ENCODE results near the gene ARHGAP6. TPM values are rescaled to one million over a fixed set of nuclear protein-coding genes. Genes with fewer than 3 reads are reported as not detected.

Gene ARHGAP6
- total and polyA plus RNA-seq, 2 experiments from 2014 or later, result 0.08 to 0.54 TPM

GRCh38 chrX:11376163-11376562 lies 289.6 kb downstream of the ARHGAP6 start:
- Histone ChIP-seq H3K9me3 (ENCODE audit: low read depth) (no peaks in the 10 kb centered on the region), H3K79me2 (ENCODE audit: insufficient read depth) (no peaks in the 10 kb centered on the region), H3K27me3 (replicated peaks; ENCODE audit: insufficient read depth) (no peaks in the 10 kb centered on the region), H3K9me2 (ENCODE audit: insufficient read depth) (no peaks in the 10 kb centered on the region), H3K9ac (no peak overlapping the region), H3K4me1 (ENCODE audit: insufficient read depth) (peaks cover 10% of the 10 kb centered on the region; the same call in 1 of the 2 replicates), H3K36me3 (ENCODE audit: low read depth) (no peaks in the 10 kb centered on the region), H3K27ac (no peak overlapping the region), H3K4me2 (ENCODE audit: unreplicated experiment) (no peak overlapping the region), H3K4me3 (no peak overlapping the region), H3F3A (ENCODE audit: insufficient read depth) (no peaks in the 10 kb centered on the region; the same call in 1 of the 2 replicates), H4K20me1 (ENCODE audit: insufficient read depth) (no peaks in the 10 kb centered on the region), H2AFZ (no peak overlapping the region)
- in situ Hi-C loops (cut with MboI), result loop anchor here (25.0 kb wide), 2 partner anchors 136 to 214 kb away; no protein-coding TSS in a partner anchor
- TF ChIP-seq EZH2 (IDR thresholded peaks at IDR 0.05; ENCODE audit: insufficient read depth, poor library complexity, severe bottlenecking) (no peak), EZH2phosphoT487 (IDR thresholded peaks at IDR 0.05; ENCODE audit: insufficient read depth, low read depth) (no peak)
- DNase-seq, result no peak

GRCh38 chrX:11375614-11376119 lies 290.1 kb downstream of the ARHGAP6 start:
- no peak for DNase-seq
- Histone ChIP-seq H3K9ac (no peak overlapping the region), H3K27ac (no peak overlapping the region), H3K79me2 (ENCODE audit: insufficient read depth) (no peaks in the 10 kb centered on the region), H3K4me2 (ENCODE audit: unreplicated experiment) (no peak overlapping the region), H2AFZ (no peak overlapping the region), H3F3A (ENCODE audit: insufficient read depth) (no peaks in the 10 kb centered on the region; the same call in 1 of the 2 replicates), H3K9me3 (ENCODE audit: low read depth) (no peaks in the 10 kb centered on the region), H3K9me2 (ENCODE audit: insufficient read depth) (no peaks in the 10 kb centered on the region), H3K4me1 (ENCODE audit: insufficient read depth) (peaks cover 10% of the 10 kb centered on the region; the same call in 1 of the 2 replicates), H3K36me3 (ENCODE audit: low read depth) (no peaks in the 10 kb centered on the region), H3K4me3 (no peak overlapping the region), H4K20me1 (ENCODE audit: insufficient read depth) (no peaks in the 10 kb centered on the region), H3K27me3 (replicated peaks; ENCODE audit: insufficient read depth) (no peaks in the 10 kb centered on the region)
- no peak for TF ChIP-seq EZH2 (IDR thresholded peaks at IDR 0.05; ENCODE audit: insufficient read depth, poor library complexity, severe bottlenecking)
- TF ChIP-seq EZH2phosphoT487 (IDR thresholded peaks at IDR 0.05; ENCODE audit: insufficient read depth, low read depth), result no peak
- whole genome bisulfite sequencing, 2 experiments (ENCODE audit: low coverage in 1 of 2, low lambda C conversion rate in 2 of 2, missing lambda C conversion rate in 2 of 2), result 100% methylated on average over 1 of the region's 1 CpG
- in situ Hi-C loops (cut with MboI), result loop anchor here (25.0 kb wide), 2 partner anchors 137 to 213 kb away; no protein-coding TSS in a partner anchor

- no peaks in the 10 kb centered on the region for H3K27me3 ChIP-seq (replicated peaks; ENCODE audit: insufficient read depth)
- no peak overlapping the region for H2AFZ ChIP-seq
- no peak overlapping the region for H3K4me3 ChIP-seq
- no peak overlapping the region for H3K4me2 ChIP-seq (ENCODE audit: unreplicated experiment)
- H3K4me1 ChIP-seq (ENCODE audit: insufficient read depth), result 0 out of 2 replicates have a peak, but pooled peaks cover under 1% of the 10 kb centered on the region
- no peaks in the 10 kb centered on the region for H3K36me3 ChIP-seq (ENCODE audit: low read depth)
- H3F3A ChIP-seq (ENCODE audit: insufficient read depth), result no peaks in the 10 kb centered on the region
- in situ Hi-C loops (cut with MboI), result no loop called here
- H3K9me3 ChIP-seq (ENCODE audit: low read depth), result no peaks in the 10 kb centered on the region
- H3K27ac ChIP-seq, result no peak overlapping the region
- no peaks in the 10 kb centered on the region for H3K9me2 ChIP-seq (ENCODE audit: insufficient read depth)
- no peaks in the 10 kb centered on the region for H3K79me2 ChIP-seq (ENCODE audit: insufficient read depth)
- H3K9ac ChIP-seq, result no peak overlapping the region
- no peak for DNase-seq
- WGBS, 2 experiments (ENCODE audit: low coverage in 1 of 2, low lambda C conversion rate in 2 of 2, missing lambda C conversion rate in 2 of 2), result 83 to 87% methylated on average over 2 of the region's 2 CpGs
- TF ChIP-seq EZH2phosphoT487 (IDR thresholded peaks at IDR 0.05; ENCODE audit: insufficient read depth, low read depth), result no peak
- no peaks in the 10 kb centered on the region for H4K20me1 ChIP-seq (ENCODE audit: insufficient read depth)
Measured at GRCh38 chrX:11374570-11374969, 291.1 kb downstream of the ARHGAP6 start.

- Histone ChIP-seq H3K9me3 (ENCODE audit: low read depth) (no peaks in the 10 kb centered on the region), H3K27ac (no peak overlapping the region), H3K4me1 (ENCODE audit: insufficient read depth) (no peaks in the 10 kb centered on the region), H3K9ac (no peak overlapping the region), H3K79me2 (ENCODE audit: insufficient read depth) (no peaks in the 10 kb centered on the region), H3K4me3 (no peak overlapping the region), H3F3A (ENCODE audit: insufficient read depth) (no peaks in the 10 kb centered on the region), H2AFZ (no peak overlapping the region), H3K4me2 (ENCODE audit: unreplicated experiment) (no peak overlapping the region), H3K9me2 (ENCODE audit: insufficient read depth) (no peaks in the 10 kb centered on the region), H3K36me3 (ENCODE audit: low read depth) (no peaks in the 10 kb centered on the region), H3K27me3 (replicated peaks; ENCODE audit: insufficient read depth) (no peaks in the 10 kb centered on the region), H4K20me1 (ENCODE audit: insufficient read depth) (no peaks in the 10 kb centered on the region)
- DNase-seq, result no peak
- no peak for TF ChIP-seq EZH2phosphoT487 (IDR thresholded peaks at IDR 0.05; ENCODE audit: insufficient read depth, low read depth)
- no peak for TF ChIP-seq EZH2 (IDR thresholded peaks at IDR 0.05; ENCODE audit: insufficient read depth, poor library complexity, severe bottlenecking)
- in situ Hi-C loops (cut with MboI), result no loop called here
Measured at GRCh38 chrX:11371106-11371505, 294.6 kb downstream of the ARHGAP6 start.

Measured in GM23248 (cell line).